GM12864 (cell line): ENCODE measurements around the gene LHX1.

Source experiments
- DNase-seq: peaks from one replicate; pipeline ENCODE4 v3.0.0-alpha.2; 2011; ENCODE audit warnings: low read depth
- H3K4me3 ChIP-seq: 2 replicates; pipeline ENCODE4 v1.5.1; 2011; ENCODE audit warnings: mild to moderate bottlenecking, low read depth, low read length, control low read depth
- TF ChIP-seq, protein P1 (sequence below): IDR thresholded peaks from 2 replicates; pipeline ENCODE4 v1.5.1; 2011; ENCODE audit warnings: low read depth, mild to moderate bottlenecking, moderate library complexity, low read length, control low read depth, inconsistent platforms; ENCODE audit errors: missing control alignments

Gene LHX1

DNA sequence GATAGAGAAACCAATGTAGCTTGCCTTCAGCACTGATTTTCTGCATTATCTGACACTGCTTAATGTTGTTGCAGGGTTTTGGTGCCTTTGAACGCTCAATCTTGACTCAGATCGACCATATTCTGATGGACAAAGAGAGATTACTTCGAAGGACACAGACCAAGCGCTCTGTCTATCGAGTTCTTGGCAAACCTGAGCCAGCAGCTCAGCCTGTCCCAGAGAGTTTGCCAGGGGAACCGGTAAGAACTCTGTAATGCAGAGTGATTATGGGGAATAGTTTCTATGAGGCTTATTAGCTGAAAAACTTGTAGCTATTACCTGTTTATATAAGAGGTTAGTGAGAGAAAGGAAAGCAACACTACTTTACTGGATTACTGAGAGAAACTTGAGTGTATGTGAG, 51.9 kb downstream of the LHX1 start:
- TF ChIP-seq, protein P1, sequence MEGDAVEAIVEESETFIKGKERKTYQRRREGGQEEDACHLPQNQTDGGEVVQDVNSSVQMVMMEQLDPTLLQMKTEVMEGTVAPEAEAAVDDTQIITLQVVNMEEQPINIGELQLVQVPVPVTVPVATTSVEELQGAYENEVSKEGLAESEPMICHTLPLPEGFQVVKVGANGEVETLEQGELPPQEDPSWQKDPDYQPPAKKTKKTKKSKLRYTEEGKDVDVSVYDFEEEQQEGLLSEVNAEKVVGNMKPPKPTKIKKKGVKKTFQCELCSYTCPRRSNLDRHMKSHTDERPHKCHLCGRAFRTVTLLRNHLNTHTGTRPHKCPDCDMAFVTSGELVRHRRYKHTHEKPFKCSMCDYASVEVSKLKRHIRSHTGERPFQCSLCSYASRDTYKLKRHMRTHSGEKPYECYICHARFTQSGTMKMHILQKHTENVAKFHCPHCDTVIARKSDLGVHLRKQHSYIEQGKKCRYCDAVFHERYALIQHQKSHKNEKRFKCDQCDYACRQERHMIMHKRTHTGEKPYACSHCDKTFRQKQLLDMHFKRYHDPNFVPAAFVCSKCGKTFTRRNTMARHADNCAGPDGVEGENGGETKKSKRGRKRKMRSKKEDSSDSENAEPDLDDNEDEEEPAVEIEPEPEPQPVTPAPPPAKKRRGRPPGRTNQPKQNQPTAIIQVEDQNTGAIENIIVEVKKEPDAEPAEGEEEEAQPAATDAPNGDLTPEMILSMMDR, result no peak
- DNase-seq, result no peak

DNA sequence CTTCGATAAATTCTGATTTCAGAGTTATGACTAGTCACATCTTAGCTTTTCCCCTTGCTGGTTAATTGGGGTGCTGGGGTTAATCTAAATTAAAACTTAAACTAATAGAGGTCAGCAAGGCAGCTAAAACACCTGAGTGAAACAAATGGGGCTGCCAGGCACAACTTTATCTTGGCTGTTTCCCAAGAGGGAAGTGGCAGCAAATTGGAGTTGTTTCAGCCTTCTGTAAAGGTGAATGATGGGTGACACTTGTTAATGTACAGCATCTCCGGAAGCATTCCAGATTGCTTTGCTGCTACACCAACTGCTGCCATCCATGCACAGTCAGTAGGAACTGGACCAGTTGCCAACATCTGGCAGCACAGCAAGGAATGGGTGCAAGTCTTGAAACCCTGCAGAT, 55.4 kb downstream of the LHX1 start:
- no peak overlapping the region for H3K4me3 ChIP-seq
- no peak for DNase-seq
- TF ChIP-seq, protein P1, result no peak

More for the DNA sequence above, 51.9 kb downstream of the LHX1 start:
- no peak overlapping the region for H3K4me3 ChIP-seq

DNA sequence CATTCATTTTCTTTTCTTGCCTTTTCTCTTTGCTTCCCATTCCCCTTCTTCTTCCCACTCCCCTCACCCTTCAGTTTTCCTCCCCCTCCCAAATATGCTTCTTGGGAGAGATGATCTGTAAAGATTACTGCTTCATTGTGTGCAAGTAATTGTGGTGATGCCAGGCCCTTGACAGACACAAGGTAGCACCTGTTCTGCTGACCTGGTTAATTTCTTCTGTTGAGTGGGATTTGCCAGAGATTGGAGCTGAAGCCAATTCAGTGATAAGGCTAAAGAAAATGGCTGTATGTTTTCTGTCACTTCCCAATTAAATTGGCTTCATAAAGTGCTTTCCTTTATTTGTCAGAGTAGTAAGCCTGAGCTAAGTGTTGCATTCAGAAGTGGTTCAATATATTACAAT, 56.0 kb downstream of the LHX1 start:
- H3K4me3 ChIP-seq, result no peak overlapping the region
- TF ChIP-seq, protein P1, result no peak
- DNase-seq, result no peak
